H9 (cell line): ENCODE results near the gene SLC19A1. TPM values are rescaled to one million over a fixed set of nuclear protein-coding genes. Genes with fewer than 3 reads are reported as not detected.

ENCODE experiments used
- DNase-seq: peaks from one replicate; pipeline ENCODE4 v3.0.0-alpha.2; 2017
- H2AFZ ChIP-seq: one replicate; pipeline ENCODE4 v1.6.1; 2013; ENCODE audit warnings: mild to moderate bottlenecking, low read length, control low read depth, moderate library complexity
- H2AK5ac ChIP-seq: 2 replicates; pipeline ENCODE4 v1.6.1; 2013; ENCODE audit warnings: low read length, control low read depth, mixed read lengths; ENCODE audit not compliant: insufficient read length
- H2BK120ac ChIP-seq: one replicate; pipeline ENCODE4 v1.6.1; 2013; ENCODE audit warnings: low read depth, mild to moderate bottlenecking, low read length, control low read depth, inconsistent platforms; ENCODE audit not compliant: poor library complexity, severe bottlenecking
- H2BK12ac ChIP-seq: 2 replicates; pipeline ENCODE4 v1.6.1; 2013; ENCODE audit warnings: low read length, control low read depth, mixed read lengths, low read depth; ENCODE audit not compliant: insufficient read length
- H2BK15ac ChIP-seq: 2 replicates; pipeline ENCODE4 v1.6.1; 2013; ENCODE audit warnings: low read depth, low read length, control low read depth
- H2BK20ac ChIP-seq: one replicate; pipeline ENCODE4 v1.6.1; 2013; ENCODE audit warnings: low read depth, mild to moderate bottlenecking, low read length, control low read depth, inconsistent platforms; ENCODE audit not compliant: poor library complexity, severe bottlenecking
- H2BK5ac ChIP-seq: 2 replicates; pipeline ENCODE4 v1.6.1; 2013; ENCODE audit warnings: low read length, control low read depth, mixed read lengths; ENCODE audit not compliant: insufficient read length
- H3K14ac ChIP-seq: 2 replicates; pipeline ENCODE4 v1.6.1; 2013; ENCODE audit warnings: low read length, control low read depth; ENCODE audit not compliant: insufficient read depth
- H3K18ac ChIP-seq: 2 replicates; pipeline ENCODE4 v1.6.1; 2013; ENCODE audit warnings: low read depth, mild to moderate bottlenecking, mixed read lengths, low read length, control low read depth; ENCODE audit not compliant: insufficient read length
- H3K23ac ChIP-seq: 2 replicates; pipeline ENCODE4 v1.6.1; 2013; ENCODE audit warnings: low read length, control low read depth, mixed read lengths, low read depth; ENCODE audit not compliant: insufficient read length
- H3K23me2 ChIP-seq: 2 replicates; pipeline ENCODE4 v1.6.1; 2013; ENCODE audit warnings: low read depth, mild to moderate bottlenecking, mixed read lengths, low read length, control low read depth; ENCODE audit not compliant: insufficient read length, poor library complexity, severe bottlenecking
- H3K27ac ChIP-seq: 2 replicates; pipeline ENCODE4 v1.5.1; 2013; ENCODE audit warnings: low read length, control low read depth, mixed read lengths, low read depth; ENCODE audit not compliant: insufficient read length
- H3K27me3 ChIP-seq: 2 replicates; pipeline ENCODE4 v1.6.1; 2013; ENCODE audit warnings: low read length, control low read depth, inconsistent platforms; ENCODE audit not compliant: insufficient read depth
- H3K4ac ChIP-seq: 2 replicates; pipeline ENCODE4 v1.6.1; 2013; ENCODE audit warnings: low read depth, mild to moderate bottlenecking, control low read depth, inconsistent platforms, low read length, moderate library complexity
- H3K4me1 ChIP-seq: 2 replicates; pipeline ENCODE4 v1.6.1; 2013; ENCODE audit warnings: low read length, control low read depth, inconsistent platforms; ENCODE audit not compliant: insufficient read depth
- H3K4me2 ChIP-seq: 2 replicates; pipeline ENCODE4 v1.6.1; 2013; ENCODE audit warnings: low read length, control low read depth, mixed read lengths; ENCODE audit not compliant: insufficient read length, insufficient read depth
- H3K56ac ChIP-seq: 2 replicates; pipeline ENCODE4 v1.6.1; 2013; ENCODE audit warnings: low read depth, mild to moderate bottlenecking, mixed read lengths, low read length, control low read depth; ENCODE audit not compliant: insufficient read length
- H3K79me1 ChIP-seq: 2 replicates; pipeline ENCODE4 v1.6.1; 2013; ENCODE audit warnings: low read depth, mild to moderate bottlenecking, moderate library complexity, low read length, control low read depth, inconsistent platforms; ENCODE audit not compliant: insufficient read depth, poor library complexity, severe bottlenecking
- H3K79me2 ChIP-seq: 2 replicates; pipeline ENCODE4 v1.6.1; 2013; ENCODE audit warnings: low read length, control low read depth, inconsistent platforms; ENCODE audit not compliant: insufficient read depth
- H3K9ac ChIP-seq: 2 replicates; pipeline ENCODE4 v1.6.1; 2013; ENCODE audit warnings: low read length, control low read depth, mixed read lengths; ENCODE audit not compliant: insufficient read length; ENCODE audit errors: extremely low read depth
- H3K9me3 ChIP-seq: one replicate; pipeline ENCODE4 v1.6.1; 2013; ENCODE audit warnings: low read depth, low read length, inconsistent platforms; ENCODE audit not compliant: control insufficient read depth
- H3T11ph ChIP-seq: one replicate; pipeline ENCODE4 v1.6.1; 2013; ENCODE audit warnings: mild to moderate bottlenecking, low read length, control low read depth, inconsistent platforms
- H4K20me1 ChIP-seq: one replicate; pipeline ENCODE4 v1.6.1; 2013; ENCODE audit not compliant: control insufficient read depth, insufficient read length, insufficient read depth
- H4K5ac ChIP-seq: 2 replicates; pipeline ENCODE4 v1.6.1; 2013; ENCODE audit warnings: low read depth, mild to moderate bottlenecking, mixed read lengths, low read length, control low read depth; ENCODE audit not compliant: insufficient read length
- H4K8ac ChIP-seq: replicated peaks from 2 replicates; pipeline ENCODE4 v1.6.1; 2013; ENCODE audit warnings: low read length, control low read depth, mixed read lengths, low read depth; ENCODE audit not compliant: insufficient read length
- H4K91ac ChIP-seq: 2 replicates; pipeline ENCODE4 v1.6.1; 2013; ENCODE audit warnings: low read depth, mild to moderate bottlenecking, moderate library complexity, mixed read lengths, low read length, control low read depth; ENCODE audit not compliant: insufficient read length
- H3K27ac Mint-ChIP-seq, 3 experiments: 2 replicates in 2 of 3; 3 replicates in 1 of 3; pipeline ENCODE4 v1.8.0; 2020 to 2021; ENCODE audit warnings: mixed read lengths in 3 of 3, mild to moderate bottlenecking in 1 of 3, moderate library complexity in 1 of 3
- H3K27me3 Mint-ChIP-seq: 2 replicates; pipeline ENCODE4 v1.8.0; 2021; ENCODE audit warnings: low read depth, mild to moderate bottlenecking, moderate library complexity, mixed read lengths
- H3K36me3 Mint-ChIP-seq, 3 experiments: 2 replicates in 2 of 3; 3 replicates in 1 of 3; pipeline ENCODE4 v1.8.0; 2020 to 2021; ENCODE audit warnings: low read depth in 3 of 3, mixed read lengths in 3 of 3; ENCODE audit not compliant: insufficient read depth in 1 of 3
- H3K4me1 Mint-ChIP-seq, 2 experiments: 2 replicates each; pipeline ENCODE4 v1.8.0; 2020; ENCODE audit warnings: mixed read lengths in 2 of 2
- H3K4me3 Mint-ChIP-seq, 2 experiments: 2 replicates in 1 of 2; 3 replicates in 1 of 2; pipeline ENCODE4 v1.8.0; 2020 to 2021; ENCODE audit warnings: mild to moderate bottlenecking in 2 of 2, mixed read lengths in 2 of 2, moderate library complexity in 1 of 2
- H3K9me3 Mint-ChIP-seq, 2 experiments: 2 replicates in 1 of 2; 3 replicates in 1 of 2; pipeline ENCODE4 v1.8.0; 2020; ENCODE audit warnings: mild to moderate bottlenecking in 2 of 2, mixed read lengths in 2 of 2, moderate library complexity in 1 of 2
- CTCF ChIP-seq: fragments of 200-600 bp; sonication (generic); conservative IDR thresholded peaks from 3 replicates; pipeline ENCODE4 v1.8.0; 2021; ENCODE audit warnings: antibody characterized with exemption, mild to moderate bottlenecking
- WGBS: extraction: QIAGEN DNeasy Blood & Tissue Kit; methylation state at CpG from one replicate; pipeline ENCODE4 v1.1.7; 2013; ENCODE audit warnings: missing lambda C conversion rate, low lambda C conversion rate, mixed read lengths; ENCODE audit not compliant: insufficient read length; ENCODE audit errors: extremely low coverage; 5-methylcytosine and 5-hydroxymethylcytosine counted together
- total RNA-seq: library from RNA; stranded (reverse); gene quantifications from 2 replicates; pipeline ENCODE4 v1.2.1, GENCODE V29; 2021

Gene SLC19A1
- total RNA-seq, 1 experiment from 2014 or later = 32.4 TPM

DNA sequence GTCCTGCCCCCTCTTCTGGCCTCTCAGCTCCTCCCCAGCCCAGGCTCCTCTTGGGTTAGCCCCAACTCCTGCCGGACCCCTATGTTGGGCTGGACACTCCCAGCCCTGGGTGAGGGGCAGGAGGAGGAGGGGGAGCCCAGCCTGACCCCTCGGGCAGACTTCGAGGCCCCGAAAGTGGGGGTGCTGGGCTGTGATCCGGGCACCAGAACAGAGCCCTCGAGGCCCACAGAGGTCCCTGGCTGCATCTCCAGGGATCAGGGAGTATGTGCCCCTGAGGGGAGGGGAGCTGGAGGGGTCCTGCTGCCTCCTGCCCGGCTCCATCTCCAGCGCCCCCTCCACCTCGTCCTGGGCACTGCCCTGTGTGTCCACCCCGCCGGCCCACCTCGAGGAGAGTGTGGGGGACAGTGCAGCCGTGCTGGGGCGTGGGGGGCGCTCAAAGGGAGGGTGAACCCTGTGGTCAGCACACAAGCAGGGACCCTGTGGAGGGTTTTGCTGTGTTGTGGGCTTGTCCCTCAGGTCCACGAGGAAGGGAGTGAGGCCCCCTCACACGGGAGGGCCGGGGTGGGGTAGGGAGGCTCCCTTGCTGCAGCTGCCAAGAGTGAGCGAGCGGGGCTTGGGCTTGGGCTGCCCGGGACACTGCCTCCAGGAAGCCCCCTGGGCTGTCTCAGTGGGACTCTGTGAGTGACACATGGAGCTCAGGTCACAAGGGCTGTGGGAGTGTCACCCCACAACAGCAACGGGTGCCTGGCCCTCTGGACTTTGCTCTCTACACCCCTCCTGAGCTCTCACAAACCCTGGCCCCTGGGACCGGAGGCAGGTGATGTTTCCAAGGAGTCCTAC, 82.8 kb downstream of the SLC19A1 start:
- H2AK5ac ChIP-seq = no peak overlapping the region
- H4K8ac ChIP-seq = no peak overlapping the region
- H3K9me3 ChIP-seq = no peaks in the 10 kb centered on the region
- DNase-seq = no peak
- Mint-ChIP-seq H3K9me3 (peaks cover 15 to 17% of the 10 kb centered on the region in 2 experiments), H3K27me3 (no peaks in the 10 kb centered on the region), H3K4me3 (no peak overlapping the region), H3K4me1 (peaks cover 2 to 13% of the 10 kb centered on the region in 2 experiments; a peak in 3 of 4 replicates), H3K27ac (no peak overlapping the region), H3K36me3 (peaks cover 27 to 42% (median 41%) of the 10 kb centered on the region in 3 experiments)
- no peak overlapping the region for H3K23ac ChIP-seq
- H2BK20ac ChIP-seq = no peak overlapping the region
- no peak for TF ChIP-seq CTCF
- H3K4me1 ChIP-seq = no peaks in the 10 kb centered on the region
- peaks cover 4% of the 10 kb centered on the region; the same call in 1 of the 2 replicates for H3K79me2 ChIP-seq
- H3K9ac ChIP-seq = no peak overlapping the region
- no peak overlapping the region for H3K4ac ChIP-seq
- peaks cover 4% of the 10 kb centered on the region for H3K79me1 ChIP-seq
- no peak overlapping the region for H3K56ac ChIP-seq
- no peak overlapping the region for H2BK120ac ChIP-seq
- H3K27me3 ChIP-seq = no peaks in the 10 kb centered on the region
- no peak overlapping the region for H2BK15ac ChIP-seq
- no peak overlapping the region for H3K18ac ChIP-seq
- H4K20me1 ChIP-seq = no peaks in the 10 kb centered on the region
- no peak overlapping the region for H2AFZ ChIP-seq
- no peak overlapping the region for H4K5ac ChIP-seq
- WGBS = no CpG with 5 or more reads among the region's 23 CpGs
- H3K23me2 ChIP-seq = no peaks in the 10 kb centered on the region
- no peak overlapping the region for H4K91ac ChIP-seq
- no peak overlapping the region for H3K4me2 ChIP-seq
- no peak overlapping the region for H3T11ph ChIP-seq
- H3K14ac ChIP-seq = no peak overlapping the region
- H2BK12ac ChIP-seq = no peak overlapping the region
- no peak overlapping the region for H3K27ac ChIP-seq
- no peak overlapping the region for H2BK5ac ChIP-seq
